Heart right ventricle (tissue), 16 donors: Measurements from ENCODE around the gene SLC5A8. TPM values are rescaled to one million over a fixed set of nuclear protein-coding genes. Genes with fewer than 3 reads are reported as not detected.

ENCODE experiments used
- ATAC-seq, 8 donors: fragments of 200-7000 bp; cut with Tn5 transposase; one replicate each; pipeline ENCODE4 v1.9.1; 2020; ENCODE audit warnings: mild to moderate bottlenecking in 8 of 8, moderate library complexity in 8 of 8, moderate number of reproducible peaks in 1 of 8
- DNase-seq, 2 donors: peaks; one replicate each; pipeline ENCODE4 v3.0.0-alpha.2; 2020
- H3K27ac ChIP-seq, 10 donors: fragments of 200-600 bp; sonication (generic) in 2 of 10; one replicate each; pipeline versions ENCODE4 v1.5.0 to v1.8.0; 2020 to 2022; ENCODE audit warnings: mild to moderate bottlenecking in 3 of 10
- H3K27me3 ChIP-seq, 7 donors: fragments of 200-600 bp; one replicate each; pipeline ENCODE4 v1.8.0; 2021 to 2022; ENCODE audit warnings: mild to moderate bottlenecking in 2 of 7
- H3K36me3 ChIP-seq, 9 donors: fragments of 200-600 bp; sonication (generic) in 1 of 9; one replicate each; pipeline versions ENCODE4 v1.5.0 to v1.8.0; 2020 to 2022; ENCODE audit warnings: mild to moderate bottlenecking in 2 of 9
- H3K4me1 ChIP-seq, 9 donors: fragments of 200-600 bp; sonication (generic) in 1 of 9; one replicate each; pipeline versions ENCODE4 v1.5.0 to v1.8.0; 2020 to 2022; ENCODE audit warnings: mild to moderate bottlenecking in 4 of 9
- H3K4me3 ChIP-seq, 10 donors: fragments of 200-600 bp; sonication (generic) in 2 of 10; one replicate each; pipeline versions ENCODE4 v1.5.0 to v1.8.0; 2020 to 2022; ENCODE audit warnings: mild to moderate bottlenecking in 7 of 10, moderate library complexity in 2 of 10
- H3K9me3 ChIP-seq, 11 donors: fragments of 200-600 bp in 10 of 11; sonication (generic) in 2 of 11; one replicate each; pipeline versions ENCODE4 v1.5.0 to v1.8.0; 2013 to 2022; ENCODE audit warnings: mild to moderate bottlenecking in 2 of 11, control low read depth in 1 of 11, moderate library complexity in 1 of 11
- CTCF ChIP-seq, 9 donors: fragments of 200-600 bp; sonication (generic) in 2 of 9; IDR thresholded peaks; one replicate each; pipeline versions ENCODE4 v1.5.0 to v1.8.0; 2021 to 2022; ENCODE audit warnings: antibody characterized with exemption in 9 of 9, mild to moderate bottlenecking in 5 of 9, moderate library complexity in 1 of 9
- WGBS, 2 donors: extraction: QIAGEN DNeasy Blood & Tissue Kit; methylation state at CpG; one replicate each; pipeline ENCODE4 v1.1.7; 2013; ENCODE audit warnings: inconsistent platforms in 1 of 2; 5-methylcytosine and 5-hydroxymethylcytosine counted together
- intact Hi-C, 10 donors: fragments of 100-400 bp; cut with DNase I; formaldehyde crosslinking; loops; one replicate each; pipeline versions ENCODE4 v1.11.1 to v1.14.2; 2022
- polyA plus RNA-seq, 2 donors: library from polyadenylated mRNA; stranded (reverse); fragments of 200-250 nt; gene quantifications; one replicate each; pipeline ENCODE4 v1.2.3, GENCODE V29; 2013
- total RNA-seq, 10 donors: library from RNA; stranded (reverse); fragmentation: NEBNext Ultra II Directional in 3 of 10; extraction: Animal tissue kit (Norgen Biotek cat#: 25700) in 3 of 10; gene quantifications; one replicate each; pipeline versions ENCODE4 v1.2.1 to v1.2.4, GENCODE V29; 2021 to 2023
- donor health status: Arrhythmogenic right ventricular cardiomyopathy.
- donor health status: ischemic (EF 13 %, LVEDD 7.1; RV severe dilation, severe dysfunction).
- donor health status: healthy with polysubstance abuse.
- donor health status: DM: no; HTN: yes; CAD: no.
- donor health status: DM: no; HTN: no; CAD: no.
- donor health status: ischemic (EF 25% LVEDD 6.9; RV normal size, moderate dysfunction).
- donor health status: ischemic (EF 25% LVEDD 5.7; RV mildly dilated, moderate dysfunction).
- donor health status: healthy.
- donor health status: DM: yes; HTN: yes; CAD: no.
- donor health status: Ischemic cardiomyopathy.
- donor health status: ischemic (EF 35%, LVEDD 5.7; RV mildly dilated, moderate dysfunction).
- donor health status: nonischemic (EF 11% LVEDD 7.7; RV severe dilation, severe dysfunction).
- donor health status: DM: yes; HTN: yes; CAD: no.
- donor health status: PGD.
- donor health status: ischemic (EF 29% LVEDD 5.4; RV normal size, mild dysfunction).
- donor health status: nonischemic (EF 23%, LVEDD 6.1; RV moderate dilation, normal function).

The SLC5A8 gene
- total and polyA plus RNA-seq, 12 donors, result not detected

- no peaks in the 10 kb centered on the region for H3K27me3 ChIP-seq
- H3K9me3 ChIP-seq, result peaks cover 0 to 31% (median 7%) of the 10 kb centered on the region in 11 donors
- no peak overlapping the region for H3K4me3 ChIP-seq
- no peaks in the 10 kb centered on the region for H3K36me3 ChIP-seq
- no peaks in the 10 kb centered on the region for H3K4me1 ChIP-seq
- intact Hi-C loops, result no loop called here
- DNase-seq (no peak), ATAC-seq (no peak)
- H3K27ac ChIP-seq, result no peak overlapping the region
- WGBS, 2 donors, result 79 to 82% methylated on average over 4 of the region's 4 CpGs
- TF ChIP-seq CTCF (IDR thresholded peaks at IDR 0.05), result no peak
These were observed 102.8 kb downstream of the SLC5A8 start for GRCh38 chr12:101107032-101107763.

Other genes with a start within 250 kb of the SLC5A8 start
- gene UTP20, start 69.9 kb upstream of the SLC5A8 start, total RNA-seq, result 1 to 10 TPM; 5.1 to 8.5 (median 6.6) TPM
- gene UTP20, start 69.9 kb upstream of the SLC5A8 start, polyA plus RNA-seq, result 1 to 10 TPM; 1.5 to 2.2 TPM
- gene ARL1, start 197.5 kb upstream of the SLC5A8 start, total RNA-seq, result 100 to 1,000 TPM in 4 of 10 donors, 10 to 100 TPM in 6; 81.5 to 113 (median 95.5) TPM
- gene ARL1, start 197.5 kb upstream of the SLC5A8 start, polyA plus RNA-seq, result 10 to 100 TPM; 22.2 to 56.8 TPM